Nucleus accumbens (tissue), 56 donors: ENCODE measurements around the gene BCR.
"Not testable (repeated sequence)": the region's sequence is repeated elsewhere in the genome, so short reads cannot be mapped to it uniquely, and the experiment has no call there.

ENCODE experiments used
- DNase-seq, 56 donors: peaks; one replicate each; lab custom pipeline; 2025; lab: John Stamatoyannopoulos, UW

Gene BCR

GRCh38 chr22:23333822-23334221 is 153.5 kb downstream of the BCR start:
- DNase-seq: not testable (repeated sequence)

GRCh38 chr22:23337672-23338071 is 157.4 kb downstream of the BCR start:
- DNase-seq: not testable (repeated sequence)

GRCh38 chr22:23341942-23342695 is 161.8 kb downstream of the BCR start:
- DNase-seq: not testable (repeated sequence)

DNA sequence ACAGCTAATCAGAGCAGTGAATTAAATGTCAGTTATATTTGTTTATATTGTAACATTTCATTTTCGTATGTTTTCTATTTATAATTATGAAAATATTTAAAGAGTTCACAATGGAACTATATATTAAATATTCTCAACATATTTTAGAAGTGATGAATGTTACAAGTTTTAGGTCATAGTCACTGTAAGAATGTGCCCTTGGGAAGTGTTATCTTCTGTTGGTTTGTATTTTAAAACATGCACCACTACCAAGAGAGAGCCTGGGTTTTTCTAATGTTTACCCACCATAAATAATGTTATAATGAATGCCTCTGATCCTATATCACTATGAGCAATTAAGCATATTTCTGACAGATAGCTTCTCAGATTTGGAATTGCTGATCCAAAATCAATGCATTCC is 171.0 kb downstream of the BCR start:
- no peak for DNase-seq

- no peak for DNase-seq
Observed at GRCh38 chr22:23353004-23353403, 172.7 kb downstream of the BCR start.

- DNase-seq: no peak
Observed at GRCh38 chr22:23353696-23354095, 173.4 kb downstream of the BCR start.

DNA sequence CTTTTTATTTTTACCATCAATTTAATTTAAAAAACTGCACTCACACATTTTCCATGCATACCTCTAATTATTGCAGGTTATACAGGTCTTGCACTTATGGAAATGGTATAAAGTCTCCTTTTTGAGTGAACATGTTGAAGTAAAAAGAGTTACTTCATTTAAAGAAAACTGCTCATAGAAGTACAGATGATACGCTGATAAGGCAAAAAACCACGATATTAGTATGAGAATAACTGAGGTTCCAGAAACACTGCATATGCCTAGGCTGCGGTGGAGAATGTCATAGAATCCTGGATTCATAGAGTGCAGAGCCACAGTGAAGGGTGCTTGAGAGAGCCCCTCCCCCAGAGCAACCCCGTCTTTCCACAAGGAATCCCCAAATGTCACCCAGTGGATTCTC is 175.8 kb downstream of the BCR start:
- no peak for DNase-seq

DNA sequence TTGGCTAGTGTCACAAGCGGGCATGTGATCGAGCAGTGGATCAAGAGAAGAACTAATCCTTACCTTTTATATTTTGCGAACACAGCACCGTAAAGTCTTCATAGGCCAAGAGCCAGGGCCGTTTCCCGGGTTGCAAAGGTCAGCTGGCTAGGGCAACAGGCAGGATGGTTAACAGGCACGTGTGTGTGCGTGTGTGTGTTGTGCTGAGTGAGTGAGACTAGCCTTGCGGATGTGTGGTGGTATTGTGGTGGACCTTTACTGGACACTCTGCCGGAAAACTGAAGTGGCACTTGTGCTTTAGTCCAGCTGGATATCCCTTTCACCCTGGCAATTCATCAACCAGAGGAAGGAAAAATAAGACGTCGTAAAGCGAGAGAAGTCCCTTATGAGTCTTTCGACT is 176.7 kb downstream of the BCR start:
- no peak for DNase-seq

DNA sequence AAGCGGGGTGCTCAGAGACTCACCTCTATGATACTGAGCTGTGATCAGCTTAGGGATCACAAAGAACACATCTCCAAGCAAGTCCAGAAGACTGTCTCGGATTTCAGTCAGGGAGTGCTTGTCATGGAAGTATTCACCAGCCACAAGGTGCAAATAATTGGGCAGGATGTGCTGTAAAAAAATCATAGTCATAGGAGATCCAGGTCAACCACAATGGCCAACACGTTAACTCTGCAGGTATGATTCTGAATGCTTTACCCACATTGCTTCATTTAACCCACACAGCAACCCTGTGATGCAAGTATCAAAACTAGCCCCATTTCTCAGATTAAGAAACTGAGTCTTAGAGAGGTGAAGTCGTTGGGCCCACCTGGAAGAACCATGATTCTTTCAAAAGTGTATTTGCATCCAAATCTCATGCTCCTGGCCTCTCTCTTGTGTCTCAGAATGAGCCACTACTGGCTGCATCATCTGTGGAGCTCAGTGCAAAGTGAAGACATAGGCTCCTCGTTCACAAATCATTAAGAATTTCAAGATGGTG is 179.3 kb downstream of the BCR start:
- DNase-seq: no peak

DNA sequence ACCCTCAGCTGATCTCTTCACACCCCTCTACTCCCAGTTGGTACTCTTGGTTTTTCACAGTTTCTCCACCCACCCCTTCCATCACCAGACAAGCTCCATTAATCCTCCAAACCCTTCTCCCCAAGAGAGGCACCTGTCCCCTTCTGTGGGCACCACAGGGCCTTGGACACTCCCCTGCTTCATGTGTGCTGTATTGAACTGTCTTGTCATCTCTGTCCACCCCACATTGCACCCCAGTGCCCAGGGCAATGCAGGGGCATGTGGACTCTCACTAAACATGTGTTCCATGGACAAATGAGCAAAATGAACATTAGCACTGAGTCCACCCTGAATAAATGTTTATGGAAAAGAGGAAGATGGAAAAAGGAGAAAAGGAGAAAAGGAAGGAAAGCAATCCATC is 181.4 kb downstream of the BCR start:
- no peak for DNase-seq

- no peak for DNase-seq
Observed at GRCh38 chr22:23363683-23364082, 183.4 kb downstream of the BCR start.

- DNase-seq: no peak
Observed at GRCh38 chr22:23364389-23364788, 184.1 kb downstream of the BCR start.

DNA sequence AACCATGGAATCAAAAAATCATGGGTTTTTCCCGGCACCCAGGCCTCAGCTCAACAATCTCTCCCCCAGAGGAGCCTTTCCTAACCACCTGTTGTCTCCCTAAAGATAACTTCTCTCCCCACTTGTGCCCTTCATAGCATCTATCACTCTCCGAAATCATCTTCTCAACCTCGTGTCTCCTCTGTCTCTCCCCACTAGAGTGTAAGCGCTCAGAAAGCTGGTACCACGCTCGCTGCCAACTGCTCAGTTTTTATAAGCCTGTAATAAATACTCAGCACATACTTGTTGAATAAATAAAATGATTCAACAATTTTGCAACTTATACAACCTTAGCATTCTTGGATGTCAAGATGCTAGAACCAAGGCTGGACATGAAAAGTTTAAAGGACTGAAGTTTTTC is 185.2 kb downstream of the BCR start:
- no peak for DNase-seq

GRCh38 chr22:23365961-23366360 is 185.7 kb downstream of the BCR start:
- DNase-seq: no peak

DNA sequence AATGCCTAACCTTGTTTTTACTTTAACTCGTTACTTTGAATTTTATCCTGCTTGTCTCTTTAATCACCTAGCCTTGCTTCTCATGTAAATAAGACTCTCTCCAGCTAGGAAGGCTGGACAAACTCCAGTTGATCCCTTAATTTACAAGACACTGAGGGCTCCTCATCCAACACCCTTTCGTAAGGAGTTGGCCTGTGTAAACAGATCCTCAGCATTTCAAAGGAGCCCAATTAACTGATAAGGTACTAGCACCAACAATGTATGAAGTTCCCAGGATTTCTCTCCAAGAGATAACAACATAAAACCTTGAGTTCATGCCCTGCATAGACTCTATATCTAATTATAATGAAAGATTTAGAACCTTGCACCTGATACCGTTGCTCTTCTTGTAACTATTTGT is 186.9 kb downstream of the BCR start:
- not testable (repeated sequence) for DNase-seq
